Breast epithelium (tissue), 4 donors: ENCODE data around the gene SEMA3G. TPM values are rescaled to one million over a fixed set of nuclear protein-coding genes. Genes with fewer than 3 reads are reported as not detected.

Experiments used
- DNase-seq, 2 donors: peaks; one replicate each; pipeline ENCODE4 v3.0.0-alpha.2; 2019; ENCODE audit warnings: low spot score in 2 of 2
- H3K27ac ChIP-seq, 2 donors: fragments of 200-600 bp; sonication (generic) in 1 of 2; one replicate each; pipeline ENCODE4 v1.5.1; 2016 to 2019; ENCODE audit warnings: mild to moderate bottlenecking in 1 of 2
- H3K27me3 ChIP-seq, 2 donors: fragments of 200-600 bp; sonication (generic) in 1 of 2; one replicate each; pipeline versions ENCODE4 v1.5.1 to v1.6.0; 2017 to 2019; ENCODE audit warnings: control low read depth in 1 of 2, mild to moderate bottlenecking in 1 of 2
- H3K36me3 ChIP-seq: fragments of 200-600 bp; one replicate; pipeline ENCODE4 v1.5.1; 2019
- H3K4me1 ChIP-seq, 2 donors: fragments of 200-600 bp; sonication (generic); one replicate each; pipeline ENCODE4 v1.5.1; 2016 to 2019; ENCODE audit warnings: control low read depth in 1 of 2
- H3K4me3 ChIP-seq, 3 donors: fragments of 200-600 bp; sonication (generic); 1 replicate in 2 of 3; 2 replicates in 1 of 3; pipeline ENCODE4 v1.5.1; 2016 to 2019; ENCODE audit warnings: mild to moderate bottlenecking in 3 of 3, moderate library complexity in 2 of 3
- H3K9me3 ChIP-seq, 2 donors: fragments of 200-600 bp; sonication (generic) in 1 of 2; one replicate each; pipeline ENCODE4 v1.5.1; 2016 to 2019; ENCODE audit warnings: control low read depth in 1 of 2
- CTCF ChIP-seq, 3 donors: fragments of 450-650 bp; IDR thresholded peaks; one replicate each; pipeline ENCODE4 v1.5.1; 2016 to 2017; ENCODE audit warnings: antibody characterized with exemption in 3 of 3, mild to moderate bottlenecking in 3 of 3, moderate library complexity in 3 of 3
- POLR2A ChIP-seq: fragments of 450-650 bp; IDR thresholded peaks from one replicate; pipeline ENCODE4 v1.6.1; 2016; ENCODE audit warnings: antibody characterized with exemption, mild to moderate bottlenecking, moderate library complexity
- POLR2AphosphoS5 ChIP-seq, 3 donors: sonication (generic); formaldehyde crosslinking; IDR thresholded peaks; one replicate each; pipeline ENCODE4 v1.6.1; 2017; ENCODE audit warnings: antibody characterized with exemption in 3 of 3
- intact Hi-C: fragments of 100-400 bp; cut with DNase I; formaldehyde crosslinking; loops from one replicate; pipeline ENCODE4 v1.15.1; 2023; ENCODE audit warnings: low total_unique reads
- total RNA-seq, 3 donors: library from RNA; depleted of rRNA; stranded (reverse); fragments of >200 nt; gene quantifications; one replicate each; pipeline ENCODE4 v1.1.0, GENCODE V29; 2016

The SEMA3G gene
- total RNA-seq, 3 donors from 2014 or later: 12.3 to 255 (median 70.1) TPM

GRCh38 chr3:52441772-52442332 is 3.1 kb downstream of the SEMA3G start:
- Histone ChIP-seq H3K27ac (peak overlapping the region in 1 of 2 donors; percentile 66), H3K9me3 (no peaks in the 10 kb centered on the region), H3K4me1 (peaks cover 0 to 5% of the 10 kb centered on the region in 2 donors), H3K27me3 (no peaks in the 10 kb centered on the region), H3K4me3 (peak overlapping the region in 1 of 3 donors; percentile 52), H3K36me3 (no peaks in the 10 kb centered on the region)
- intact Hi-C loops: no loop called here
- DNase-seq: no peak
- TF ChIP-seq POLR2AphosphoS5 (IDR thresholded peaks at IDR 0.05) (no peak), POLR2A (no peak), CTCF (IDR thresholded peaks at IDR 0.05) (no peak)

GRCh38 chr3:52441091-52441771 is 3.7 kb downstream of the SEMA3G start:
- H3K4me3 ChIP-seq: peak overlapping the region in 1 of 3 donors; percentile 52
- peaks cover 0 to 5% of the 10 kb centered on the region in 2 donors for H3K4me1 ChIP-seq
- no peak for DNase-seq
- no peaks in the 10 kb centered on the region for H3K36me3 ChIP-seq
- H3K27me3 ChIP-seq: no peaks in the 10 kb centered on the region
- TF ChIP-seq POLR2A: no peak
- TF ChIP-seq POLR2AphosphoS5 (IDR thresholded peaks at IDR 0.05): no peak
- TF ChIP-seq CTCF (IDR thresholded peaks at IDR 0.05): no peak
- intact Hi-C loops: no loop called here
- H3K9me3 ChIP-seq: no peaks in the 10 kb centered on the region
- H3K27ac ChIP-seq: peak overlapping the region in 1 of 2 donors; percentile 66

- H3K4me1 ChIP-seq: peaks cover 0 to 5% of the 10 kb centered on the region in 2 donors
- no peaks in the 10 kb centered on the region for H3K9me3 ChIP-seq
- H3K4me3 ChIP-seq: peak overlapping the region in 1 of 3 donors; percentile 52
- no peak for TF ChIP-seq CTCF (IDR thresholded peaks at IDR 0.05)
- no peak for TF ChIP-seq POLR2AphosphoS5 (IDR thresholded peaks at IDR 0.05)
- no peak for TF ChIP-seq POLR2A
- no peak for DNase-seq
- H3K27me3 ChIP-seq: no peaks in the 10 kb centered on the region
- no peaks in the 10 kb centered on the region for H3K36me3 ChIP-seq
- peak overlapping the region in 1 of 2 donors; percentile 66 for H3K27ac ChIP-seq
- intact Hi-C loops: no loop called here
These were observed 4.2 kb downstream of the SEMA3G start for GRCh38 chr3:52440671-52441070.

GRCh38 chr3:52440249-52440551 is 4.7 kb downstream of the SEMA3G start:
- Histone ChIP-seq H3K36me3 (no peaks in the 10 kb centered on the region), H3K9me3 (no peaks in the 10 kb centered on the region), H3K4me3 (no peak overlapping the region), H3K27ac (peak overlapping the region in 1 of 2 donors; percentile 85), H3K27me3 (no peaks in the 10 kb centered on the region), H3K4me1 (peaks cover 0 to 5% of the 10 kb centered on the region in 2 donors)
- peak in 1 of 2 donors; percentile 30 for DNase-seq
- TF ChIP-seq POLR2A: no peak
- no peak for TF ChIP-seq POLR2AphosphoS5 (IDR thresholded peaks at IDR 0.05)
- no peak for TF ChIP-seq CTCF (IDR thresholded peaks at IDR 0.05)
- intact Hi-C loops: no loop called here
